PFSK-1 (cell line): Measurements from ENCODE around the gene INPP5A.

ENCODE experiments used
- FOXP2 ChIP-seq: optimal IDR thresholded peaks from 2 replicates; pipeline ENCODE3; 2011; ENCODE audit warnings: borderline replicate concordance, control low read depth, inconsistent platforms; ENCODE audit not compliant: insufficient read depth; ENCODE audit errors: extremely low read length, extremely low read depth
- POLR2AphosphoS5 ChIP-seq: IDR thresholded peaks from 2 replicates; pipeline ENCODE4 v1.6.1; 2012; ENCODE audit warnings: low read depth, mild to moderate bottlenecking, control low read depth, low read length, moderate library complexity
- SIN3A ChIP-seq: IDR thresholded peaks from 2 replicates; pipeline ENCODE4 v1.6.1; 2012; ENCODE audit warnings: mild to moderate bottlenecking, low read length, moderate library complexity, borderline replicate concordance; ENCODE audit not compliant: insufficient read depth
- TAF1 ChIP-seq: IDR thresholded peaks from 2 replicates; pipeline ENCODE4 v1.6.1; 2012; ENCODE audit warnings: low read length, control low read depth, borderline replicate concordance; ENCODE audit not compliant: insufficient read depth
- TF ChIP-seq, protein P1 (sequence below), 2 experiments: IDR thresholded peaks; 2 replicates each; pipeline versions ENCODE4 v1.6.1 to v1.8.0; 2011 to 2012; ENCODE audit warnings: low read depth in 2 of 2, low read length in 2 of 2, control low read depth in 1 of 2, inconsistent platforms in 1 of 2, mild to moderate bottlenecking in 1 of 2, moderate library complexity in 1 of 2; ENCODE audit not compliant: insufficient read depth in 1 of 2

The INPP5A gene

DNA sequence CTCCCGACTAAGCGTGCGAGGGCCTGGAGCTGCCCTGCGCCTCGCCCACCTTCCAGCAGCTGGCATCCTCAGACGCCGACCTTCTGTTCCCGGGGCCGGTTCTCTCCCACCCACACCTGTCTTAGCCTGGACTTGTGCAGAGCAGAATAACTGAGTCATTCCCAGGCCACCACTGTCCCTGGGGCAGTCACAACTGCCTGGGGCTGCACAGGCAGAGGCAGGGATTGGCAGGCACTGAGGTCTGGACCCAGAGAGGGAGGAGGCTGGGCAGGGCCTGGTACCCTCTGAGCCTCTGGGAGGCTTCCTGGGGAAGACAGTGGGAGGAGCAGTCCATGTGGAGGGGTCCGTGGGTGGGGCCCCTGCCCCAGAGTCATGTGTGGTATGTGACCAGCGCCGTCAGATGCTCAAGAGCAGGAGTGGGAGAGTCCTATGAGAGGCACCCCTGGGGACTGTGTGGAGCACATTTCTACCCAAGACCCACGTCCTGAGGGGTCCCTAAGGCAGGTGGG is 174.1 kb downstream of the INPP5A start:
- TF ChIP-seq SIN3A (no peak), FOXP2 (no peak), POLR2AphosphoS5 (no peak), TAF1 (no peak)
- TF ChIP-seq, protein P1, sequence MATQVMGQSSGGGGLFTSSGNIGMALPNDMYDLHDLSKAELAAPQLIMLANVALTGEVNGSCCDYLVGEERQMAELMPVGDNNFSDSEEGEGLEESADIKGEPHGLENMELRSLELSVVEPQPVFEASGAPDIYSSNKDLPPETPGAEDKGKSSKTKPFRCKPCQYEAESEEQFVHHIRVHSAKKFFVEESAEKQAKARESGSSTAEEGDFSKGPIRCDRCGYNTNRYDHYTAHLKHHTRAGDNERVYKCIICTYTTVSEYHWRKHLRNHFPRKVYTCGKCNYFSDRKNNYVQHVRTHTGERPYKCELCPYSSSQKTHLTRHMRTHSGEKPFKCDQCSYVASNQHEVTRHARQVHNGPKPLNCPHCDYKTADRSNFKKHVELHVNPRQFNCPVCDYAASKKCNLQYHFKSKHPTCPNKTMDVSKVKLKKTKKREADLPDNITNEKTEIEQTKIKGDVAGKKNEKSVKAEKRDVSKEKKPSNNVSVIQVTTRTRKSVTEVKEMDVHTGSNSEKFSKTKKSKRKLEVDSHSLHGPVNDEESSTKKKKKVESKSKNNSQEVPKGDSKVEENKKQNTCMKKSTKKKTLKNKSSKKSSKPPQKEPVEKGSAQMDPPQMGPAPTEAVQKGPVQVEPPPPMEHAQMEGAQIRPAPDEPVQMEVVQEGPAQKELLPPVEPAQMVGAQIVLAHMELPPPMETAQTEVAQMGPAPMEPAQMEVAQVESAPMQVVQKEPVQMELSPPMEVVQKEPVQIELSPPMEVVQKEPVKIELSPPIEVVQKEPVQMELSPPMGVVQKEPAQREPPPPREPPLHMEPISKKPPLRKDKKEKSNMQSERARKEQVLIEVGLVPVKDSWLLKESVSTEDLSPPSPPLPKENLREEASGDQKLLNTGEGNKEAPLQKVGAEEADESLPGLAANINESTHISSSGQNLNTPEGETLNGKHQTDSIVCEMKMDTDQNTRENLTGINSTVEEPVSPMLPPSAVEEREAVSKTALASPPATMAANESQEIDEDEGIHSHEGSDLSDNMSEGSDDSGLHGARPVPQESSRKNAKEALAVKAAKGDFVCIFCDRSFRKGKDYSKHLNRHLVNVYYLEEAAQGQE (IDR thresholded peaks at IDR 0.05; ENCODE audit: insufficient read depth in 1 of 2, low read depth in 2 of 2, low read length in 2 of 2) = no peak

DNA sequence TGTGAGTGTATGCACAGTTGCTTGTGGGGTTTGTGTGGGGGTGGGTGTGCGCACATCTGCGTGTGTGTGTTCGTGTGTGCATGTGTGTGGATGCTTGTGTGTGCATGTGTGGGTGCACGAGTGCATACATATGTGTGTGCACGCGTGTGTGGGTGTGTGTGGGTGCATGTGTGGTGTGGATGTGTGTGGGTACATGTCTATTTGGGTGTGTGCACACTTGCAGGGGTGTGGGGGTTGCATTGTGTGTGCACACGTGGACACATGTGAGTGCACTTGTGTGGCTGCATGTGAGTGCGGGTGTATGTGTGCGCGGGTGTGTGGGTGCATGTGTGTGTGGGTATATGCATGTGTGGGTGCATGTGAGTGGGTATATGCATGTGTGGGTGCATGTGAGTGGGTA is 174.7 kb downstream of the INPP5A start:
- no peak for TF ChIP-seq FOXP2
- no peak for TF ChIP-seq POLR2AphosphoS5
- no peak for TF ChIP-seq SIN3A
- TF ChIP-seq TAF1 = no peak
- TF ChIP-seq, protein P1 (IDR thresholded peaks at IDR 0.05; ENCODE audit: insufficient read depth in 1 of 2, low read depth in 2 of 2, low read length in 2 of 2) = no peak

DNA sequence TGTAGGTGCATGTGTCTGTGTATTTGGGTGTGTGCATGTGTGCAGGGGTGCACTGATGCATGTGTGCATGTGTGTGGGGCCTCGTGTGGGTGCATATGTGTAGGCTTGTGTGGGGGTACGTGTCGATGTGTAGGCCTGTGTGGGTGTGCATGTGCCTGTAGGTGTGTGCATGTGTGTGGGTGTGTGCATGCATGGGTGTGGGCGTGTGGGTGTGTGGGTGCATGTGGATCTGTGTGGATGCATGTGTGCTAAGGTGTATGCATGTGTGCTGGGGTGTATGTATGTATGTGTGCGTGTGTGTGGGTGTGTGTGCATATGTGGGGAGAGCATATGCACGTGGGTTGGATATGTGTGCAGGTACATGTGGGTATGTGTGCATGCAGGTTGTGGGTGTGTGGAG is 175.2 kb downstream of the INPP5A start:
- TF ChIP-seq SIN3A (no peak), FOXP2 (no peak), TAF1 (no peak), POLR2AphosphoS5 (no peak)
- TF ChIP-seq, protein P1 (IDR thresholded peaks at IDR 0.05; ENCODE audit: insufficient read depth in 1 of 2, low read depth in 2 of 2, low read length in 2 of 2) = no peak

DNA sequence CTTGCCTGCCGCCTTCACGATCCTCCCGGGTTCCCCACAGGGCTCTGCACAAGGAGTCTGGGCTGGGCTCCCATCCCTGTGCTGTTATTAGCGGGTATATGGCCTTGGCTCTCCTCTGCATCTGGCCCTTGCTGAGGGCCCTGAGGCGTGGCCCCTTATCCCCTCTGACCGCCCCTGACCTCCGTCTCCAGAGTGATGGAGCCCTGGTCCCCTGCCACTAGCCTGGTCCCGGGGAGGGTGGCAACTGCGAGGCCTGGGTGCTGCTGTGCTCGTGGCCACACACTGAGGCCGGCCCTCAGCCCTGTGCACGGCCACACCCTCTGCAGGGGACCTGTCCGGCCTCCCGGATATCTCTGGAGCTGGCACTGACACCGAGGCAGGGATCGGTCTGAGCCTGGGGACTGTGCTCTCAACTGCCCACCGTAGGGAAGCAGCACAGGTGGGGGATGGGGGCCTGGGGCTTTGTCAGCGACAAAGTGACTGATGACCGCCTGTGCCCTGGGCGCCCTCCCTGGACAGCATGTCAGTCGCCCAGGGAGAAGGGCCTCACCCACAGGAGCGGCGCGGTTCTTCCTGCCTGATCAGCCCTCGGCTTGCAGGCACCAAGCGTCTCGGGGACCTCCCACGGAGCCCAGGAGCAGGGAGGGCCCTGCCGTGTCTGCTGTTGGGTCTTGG is 176.0 kb downstream of the INPP5A start:
- TF ChIP-seq SIN3A (no peak), FOXP2 (no peak), TAF1 (no peak), POLR2AphosphoS5 (no peak)
- TF ChIP-seq, protein P1 (IDR thresholded peaks at IDR 0.05; ENCODE audit: insufficient read depth in 1 of 2, low read depth in 2 of 2, low read length in 2 of 2) = no peak
